GM19455 (cell line): ENCODE data around the gene MYO1G.
"Not testable (repeated sequence)": the region's sequence is repeated elsewhere in the genome, so short reads cannot be mapped to it uniquely, and the experiment has no call there.

ENCODE experiments used
- ATAC-seq: cut with Tn5 transposase; IDR thresholded peaks from one replicate; pipeline ENCODE4 v1.9.1; 2021; ENCODE audit not compliant: unreplicated experiment

Gene MYO1G

DNA sequence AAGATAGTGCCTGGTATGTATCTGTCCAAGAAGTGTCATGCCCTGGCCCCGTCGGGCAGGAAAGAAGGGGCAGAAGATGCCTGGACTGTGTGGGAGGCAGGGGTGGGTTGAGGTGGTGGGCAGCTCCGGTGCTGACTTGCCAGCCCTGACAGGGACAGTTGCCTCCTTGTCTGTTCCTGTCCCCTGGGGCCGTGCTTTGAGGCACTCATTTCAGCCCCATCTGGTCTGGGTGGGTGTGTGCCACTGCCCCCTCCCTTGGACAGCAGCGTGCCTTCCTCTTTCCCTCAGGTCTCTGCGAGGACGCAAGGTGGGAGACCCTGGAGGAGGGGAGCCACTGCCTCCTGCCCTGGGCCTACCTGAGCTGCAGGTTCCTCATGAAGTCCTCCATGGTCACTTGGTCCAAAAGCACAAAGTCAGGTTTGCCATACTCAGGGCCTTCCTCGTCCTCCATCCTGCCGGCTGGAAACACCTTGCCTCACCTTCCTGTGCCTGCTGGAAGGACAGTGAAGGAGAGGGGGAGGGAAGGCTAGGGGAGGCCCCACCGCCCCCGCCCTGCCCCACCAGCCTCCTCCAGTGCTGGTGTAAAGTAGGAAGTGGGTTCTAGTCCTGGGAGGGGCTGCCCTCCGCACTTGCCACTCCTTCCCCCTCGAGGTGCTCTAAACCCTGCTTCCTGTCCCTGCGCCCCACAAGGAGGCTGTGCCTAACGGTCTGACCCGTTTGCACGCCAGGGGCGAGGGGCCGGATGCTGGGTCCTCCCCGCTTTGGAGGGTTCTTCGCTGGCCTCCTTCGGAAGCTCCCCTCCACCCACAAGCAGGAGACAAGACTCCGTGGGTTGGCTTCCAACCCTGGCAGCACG lies at the start of gene MYO1G:
Gene MYO1G (minus strand): TSS at position 505 of the 856 bp plus-strand sequence. CDS start 54 bp downstream, at position 451.
- ATAC-seq: peak; percentile 53

DNA sequence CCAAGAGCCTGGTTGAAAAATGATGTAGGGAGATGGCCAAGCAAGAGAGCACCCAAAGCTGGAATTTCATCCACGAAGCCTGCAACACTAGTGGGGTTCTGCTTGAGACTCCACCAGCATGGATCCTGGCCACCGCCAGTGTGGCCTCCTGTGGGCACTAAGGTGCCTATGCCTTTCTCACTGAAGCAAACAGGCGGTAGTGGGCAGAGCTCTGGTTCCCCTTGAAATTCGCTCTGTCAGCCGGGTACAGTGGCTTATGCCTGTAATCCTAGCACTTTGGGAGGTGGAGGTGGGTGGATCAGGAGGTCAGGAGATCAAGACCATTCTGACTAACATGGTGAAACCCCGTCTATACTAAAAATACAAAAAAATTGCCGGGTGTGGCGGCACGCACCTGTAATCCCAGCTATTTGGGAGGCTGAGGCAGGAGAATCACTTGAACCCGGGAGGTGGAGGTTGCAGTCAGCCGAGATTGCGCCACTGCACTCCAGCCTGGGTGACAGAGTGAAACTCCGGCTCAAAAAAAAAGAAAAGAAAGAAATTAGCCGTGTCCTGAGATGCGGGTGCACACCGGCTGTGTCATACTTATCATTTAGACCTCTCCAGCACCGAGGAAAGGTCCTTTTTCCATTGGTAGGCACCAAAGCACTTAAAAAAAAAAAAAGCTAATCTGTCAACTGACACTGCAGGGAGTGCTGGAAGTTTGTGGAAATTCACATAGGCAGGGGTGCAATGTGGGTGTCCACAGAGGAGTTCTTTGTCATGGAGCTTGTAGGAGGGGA lies 49.5 kb upstream of the MYO1G start:
- no peak for ATAC-seq

DNA sequence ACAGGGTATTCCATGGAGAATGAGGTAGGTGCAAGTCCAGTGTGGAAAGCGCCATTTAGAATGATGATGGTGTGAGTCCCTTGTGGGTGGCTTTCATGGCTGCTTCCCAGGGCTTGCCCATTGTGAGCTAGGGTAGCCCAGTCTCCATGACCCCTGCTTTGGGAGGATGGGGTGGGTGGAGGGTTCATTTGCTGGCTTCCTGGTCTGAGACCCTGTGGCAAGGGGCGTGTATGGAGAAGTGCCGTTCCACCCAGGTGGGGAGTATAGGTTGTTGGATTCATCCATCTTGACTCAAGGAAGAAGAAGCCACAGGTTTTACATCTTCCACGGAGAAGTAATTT lies 48.9 kb upstream of the MYO1G start:
- no peak for ATAC-seq

DNA sequence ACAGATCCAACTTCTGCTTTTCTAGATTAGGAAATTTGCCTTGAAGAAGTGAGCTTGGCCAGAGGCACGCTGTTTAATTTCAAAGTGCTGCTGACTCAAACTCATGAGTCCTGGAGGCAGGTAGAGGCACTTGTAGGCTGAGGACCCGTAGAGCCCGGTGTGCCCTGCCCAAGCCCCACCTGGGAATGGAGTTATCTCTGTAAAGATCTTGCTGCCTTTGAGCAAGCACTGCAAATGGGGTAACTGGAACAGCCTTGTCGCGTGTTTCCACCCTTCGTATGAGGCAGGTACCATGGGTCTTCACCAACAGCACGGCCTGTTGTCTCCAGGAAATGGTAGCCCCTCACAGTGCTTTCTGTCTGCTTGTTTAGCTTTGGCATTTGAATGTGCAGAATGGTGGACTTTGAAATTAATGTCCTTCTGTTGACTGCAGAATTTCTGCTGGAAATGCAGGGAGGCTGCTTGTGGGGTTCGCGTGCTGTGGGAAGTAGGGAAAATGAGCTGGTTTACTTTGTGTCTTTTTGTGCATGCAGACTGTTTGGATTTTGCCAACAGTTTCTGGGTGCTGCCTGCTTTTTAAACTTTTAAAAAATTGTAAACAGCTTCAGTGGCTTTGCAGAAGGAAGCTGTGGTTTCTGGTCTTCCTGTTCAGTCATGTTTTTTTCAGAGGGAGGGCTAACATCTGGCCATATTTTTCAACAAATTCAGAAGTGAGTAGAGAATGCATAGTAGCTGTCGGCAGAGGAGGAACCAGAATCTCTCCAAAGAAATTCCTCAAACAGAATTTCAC lies 48.4 kb upstream of the MYO1G start:
- peak; percentile 60 for ATAC-seq

DNA sequence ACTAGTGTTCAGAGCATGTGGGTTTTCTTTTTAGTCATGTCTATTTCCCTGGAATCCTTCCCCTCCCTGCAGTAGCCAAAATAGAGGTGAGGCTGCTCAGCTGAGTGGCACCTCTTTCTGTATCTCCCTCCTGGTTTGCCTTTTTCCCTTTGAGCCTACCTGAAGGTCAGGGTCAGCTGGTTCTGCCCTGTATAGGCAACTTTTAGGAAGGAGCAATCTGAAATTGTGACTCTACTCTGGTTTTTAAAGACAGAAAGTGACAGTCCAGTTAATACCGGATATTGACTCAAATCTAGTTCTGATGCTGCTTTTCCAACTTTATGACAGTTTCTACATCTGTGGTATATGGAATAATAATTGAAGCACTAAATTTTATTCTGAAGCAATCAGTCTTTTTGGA lies 47.2 kb upstream of the MYO1G start:
- ATAC-seq: no peak

DNA sequence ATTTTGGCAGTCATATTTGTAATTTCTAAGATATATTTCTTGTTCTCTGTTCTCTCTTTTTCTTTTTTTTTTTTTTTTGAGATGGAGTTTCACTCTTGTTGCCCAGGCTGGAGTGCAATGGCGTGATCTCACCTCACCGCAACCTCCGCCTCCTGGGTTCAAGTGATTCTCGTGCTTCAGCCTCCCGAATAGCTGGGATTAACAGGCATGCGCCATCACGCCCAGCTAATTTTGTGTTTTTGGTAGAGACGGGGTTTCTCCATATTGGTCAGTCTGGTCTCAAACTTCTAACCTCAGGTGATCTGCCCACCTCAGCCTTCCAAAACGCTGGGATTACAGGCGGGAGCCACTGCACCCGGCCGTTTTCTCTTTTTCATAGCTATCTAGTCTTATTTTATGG lies 46.7 kb upstream of the MYO1G start:
- ATAC-seq: not testable (repeated sequence)

DNA sequence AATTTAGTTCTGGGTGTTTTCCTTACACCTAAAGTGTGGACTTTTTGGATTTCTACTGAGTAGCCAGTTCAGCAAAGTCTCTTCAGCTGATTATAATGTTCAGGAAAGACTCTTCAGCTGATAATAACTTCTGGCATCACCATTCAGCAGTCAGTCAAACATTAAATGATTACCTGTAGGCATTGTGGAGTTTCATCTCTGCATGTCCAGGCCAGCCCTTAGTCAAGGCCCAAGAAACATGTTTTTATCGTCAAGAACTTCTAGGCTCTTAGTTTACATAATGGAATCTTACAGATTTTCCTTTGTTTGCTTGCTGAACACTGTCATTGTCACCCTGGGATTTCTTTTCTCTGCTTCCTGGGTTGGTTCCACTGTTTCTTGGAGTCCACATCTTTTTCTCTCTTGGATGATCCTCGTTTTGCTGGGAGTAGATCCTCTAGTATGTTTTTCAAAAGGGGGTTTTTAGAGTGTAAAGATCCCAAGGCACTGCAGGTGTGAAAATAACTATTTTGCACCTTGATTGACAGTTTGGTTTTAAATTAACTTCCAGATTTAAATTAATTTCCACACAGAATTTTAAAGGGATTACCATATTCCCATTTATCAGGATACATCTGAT lies 45.4 kb upstream of the MYO1G start:
- no peak for ATAC-seq

DNA sequence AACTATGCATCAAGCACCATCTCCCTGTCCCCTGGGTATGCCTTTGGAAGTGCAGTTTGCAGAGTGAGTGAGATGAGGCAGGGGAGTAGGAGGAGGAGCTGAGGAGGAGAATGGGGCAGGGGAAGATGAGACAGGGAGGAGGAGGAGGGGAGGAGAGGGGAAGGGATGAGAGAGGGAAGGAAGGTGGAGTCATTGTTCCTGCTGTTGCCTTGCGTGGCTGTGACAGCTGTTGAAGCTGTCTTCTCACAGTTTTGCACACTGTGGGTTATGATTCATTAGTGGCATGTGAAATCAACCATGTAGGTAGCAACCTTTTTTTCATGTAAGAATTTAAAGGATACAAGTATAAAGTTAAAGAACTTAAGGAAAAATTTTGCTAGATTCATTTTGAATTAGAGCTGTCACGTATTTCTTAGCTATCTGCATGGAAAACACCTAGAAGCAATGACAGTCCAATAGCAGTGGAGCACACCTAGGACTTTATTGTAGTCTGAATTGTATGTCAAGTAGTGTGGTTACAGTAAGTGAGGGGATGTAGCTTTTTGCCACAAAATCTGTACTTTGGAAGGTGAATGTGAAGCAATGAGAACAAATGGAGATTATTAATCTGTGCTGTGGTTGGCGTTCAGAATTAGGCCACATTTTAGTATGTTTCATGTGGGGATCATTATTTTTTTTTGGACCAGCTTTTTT lies 42.9 kb upstream of the MYO1G start:
- no peak for ATAC-seq

DNA sequence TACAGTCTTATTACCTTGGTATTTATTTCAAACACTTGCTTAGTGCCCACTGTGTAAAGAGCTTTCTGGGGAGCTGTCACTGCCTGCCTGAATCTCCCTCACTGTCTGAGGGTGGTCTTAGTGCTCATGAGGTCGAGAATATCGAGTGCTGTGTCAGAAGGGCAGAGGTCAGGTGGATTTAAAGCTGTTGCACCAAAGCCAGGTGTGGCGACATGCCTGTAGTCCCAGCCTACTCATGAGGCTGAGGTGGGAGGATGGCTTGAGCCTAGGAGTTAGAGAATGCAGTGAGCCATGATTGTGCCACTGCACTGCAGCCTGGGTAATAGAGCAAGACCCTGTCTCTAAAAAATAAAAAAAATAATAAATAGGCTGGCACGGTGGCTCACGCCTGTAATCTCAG lies 42.1 kb upstream of the MYO1G start:
- ATAC-seq: no peak

DNA sequence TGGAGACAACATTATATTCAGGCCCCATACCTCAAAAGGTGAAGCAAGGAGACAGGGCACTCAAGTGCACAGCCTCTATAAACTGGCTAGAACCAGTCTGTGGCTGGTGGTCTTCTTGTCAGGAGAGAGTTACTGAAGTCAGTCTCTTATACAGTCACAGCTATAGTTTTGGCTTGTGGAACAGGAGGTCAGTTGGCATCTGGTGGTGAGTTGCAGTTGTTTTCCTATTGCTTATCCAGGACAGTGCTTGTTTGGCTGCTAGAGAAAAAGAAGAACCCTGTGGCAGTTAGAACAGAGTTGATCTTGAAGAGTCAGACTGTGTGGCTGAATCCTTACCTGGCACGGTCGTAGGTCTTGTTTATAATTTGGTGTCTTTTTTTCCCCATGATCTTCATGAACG lies 38.4 kb upstream of the MYO1G start:
- no peak for ATAC-seq

DNA sequence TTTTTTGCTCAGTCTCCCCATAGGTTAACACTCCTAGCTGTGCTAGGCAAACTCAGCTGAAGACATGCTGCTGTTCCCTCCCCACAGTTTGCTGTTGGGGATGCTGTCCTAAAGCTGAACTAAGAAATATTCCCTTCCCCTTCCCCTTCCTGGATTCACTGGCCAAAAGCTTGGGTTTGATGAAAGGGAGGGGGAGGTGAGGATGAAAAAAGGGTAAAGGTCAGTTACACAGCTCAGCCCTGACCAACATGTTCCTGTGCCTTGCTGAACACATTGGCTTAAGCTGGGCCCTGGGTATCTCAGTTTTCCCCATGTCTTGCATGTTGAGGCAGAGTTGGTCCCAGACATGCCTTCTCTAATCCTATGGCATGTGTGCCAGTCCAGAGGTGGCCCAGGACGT lies 36.5 kb upstream of the MYO1G start:
- no peak for ATAC-seq

DNA sequence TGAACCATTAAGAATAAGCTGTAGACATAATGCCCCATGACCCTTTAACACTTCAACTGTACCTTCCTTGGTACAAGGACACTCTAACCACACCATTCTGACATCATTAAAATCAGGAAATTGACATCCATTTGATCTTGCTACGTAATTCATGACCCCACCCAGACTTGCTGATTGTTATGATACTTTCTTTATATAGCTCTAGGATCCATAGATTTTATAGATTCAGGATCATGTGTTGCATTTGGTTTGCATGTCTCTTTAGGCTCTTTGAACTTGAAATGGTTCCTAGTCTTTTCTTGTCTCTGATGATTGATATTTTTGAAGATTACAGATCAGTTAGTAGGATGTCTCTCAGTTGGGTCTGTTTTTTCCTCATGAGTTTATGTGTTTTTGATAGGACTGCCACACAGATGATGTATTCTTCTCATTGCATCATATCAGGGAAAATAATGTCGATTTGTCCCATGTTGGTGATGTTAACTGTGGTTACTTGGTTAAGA lies 34.7 kb upstream of the MYO1G start:
- no peak for ATAC-seq

DNA sequence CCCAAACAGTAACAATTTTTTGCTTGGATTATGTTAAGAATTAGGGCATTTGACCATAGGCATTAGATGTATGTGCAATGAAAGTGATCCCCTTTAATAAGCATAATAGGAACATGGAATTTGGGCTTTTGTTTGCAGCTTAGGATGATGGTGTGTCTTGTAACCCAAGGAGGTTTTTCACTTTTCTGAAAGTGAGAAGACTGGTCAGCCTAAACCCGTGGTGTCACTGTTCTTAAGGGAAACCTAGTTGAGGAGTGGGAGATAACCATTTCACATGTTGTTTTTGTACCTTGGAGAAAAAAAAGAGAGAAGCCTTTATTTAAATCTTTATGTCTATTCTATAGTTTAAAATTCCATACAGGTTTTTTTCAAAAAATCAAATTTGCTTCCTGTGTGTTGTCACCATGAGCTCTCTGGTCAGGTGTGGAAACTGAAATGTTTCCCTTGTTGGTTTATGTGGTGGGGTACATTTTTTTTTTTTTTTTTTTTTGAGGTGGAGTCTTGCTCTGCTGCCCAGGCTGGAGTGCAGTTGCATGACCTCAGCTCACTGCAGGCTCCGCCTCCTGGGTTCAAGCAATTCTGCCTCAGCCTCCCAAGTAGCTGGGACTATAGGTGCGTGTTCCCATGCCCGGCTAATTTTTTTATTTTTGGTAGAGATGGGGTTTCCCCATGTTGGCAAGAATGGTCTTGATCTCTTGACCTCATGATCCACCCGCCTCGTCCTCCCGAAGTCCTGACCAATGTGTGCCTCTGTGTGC lies 28.9 kb upstream of the MYO1G start:
- ATAC-seq: peak; percentile 75

DNA sequence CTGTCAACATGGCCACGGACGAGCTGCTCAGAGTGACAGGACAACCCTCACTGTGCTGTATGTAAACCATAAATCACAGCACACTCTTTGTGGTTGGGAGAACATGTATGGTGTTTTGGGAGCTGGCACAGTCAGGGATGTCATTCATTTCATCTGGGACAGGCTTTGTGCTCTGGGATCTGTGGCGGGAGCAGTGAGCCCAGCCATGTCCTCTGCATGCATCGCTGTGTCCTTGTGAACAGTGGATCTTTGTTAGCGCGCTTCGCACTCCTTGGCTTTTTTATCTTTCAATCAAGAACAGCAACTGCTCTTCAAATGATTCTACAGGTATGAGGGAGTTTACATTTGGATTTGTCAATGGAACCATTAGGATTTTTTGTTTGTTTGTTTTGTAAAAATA lies 28.3 kb upstream of the MYO1G start:
- no peak for ATAC-seq

DNA sequence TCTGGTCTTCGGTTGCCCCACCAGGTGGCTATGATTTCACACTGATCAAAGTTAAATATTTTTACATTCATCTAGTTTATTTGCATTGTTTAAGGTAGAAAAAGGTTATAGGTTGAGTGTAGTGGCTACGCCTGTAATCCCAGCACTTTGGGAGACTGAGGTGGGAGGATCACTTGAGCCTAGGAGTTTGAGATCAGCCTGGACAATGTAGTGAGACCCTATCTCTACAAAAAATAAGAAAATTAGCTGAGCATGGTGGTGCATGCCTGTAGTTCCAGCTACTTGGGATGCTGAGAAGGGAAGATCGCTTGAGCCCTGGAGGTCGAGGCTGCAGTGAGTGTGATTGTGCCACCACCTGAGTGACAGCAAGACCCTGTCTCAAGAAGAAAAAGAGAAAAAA lies 25.0 kb upstream of the MYO1G start:
- no peak for ATAC-seq

DNA sequence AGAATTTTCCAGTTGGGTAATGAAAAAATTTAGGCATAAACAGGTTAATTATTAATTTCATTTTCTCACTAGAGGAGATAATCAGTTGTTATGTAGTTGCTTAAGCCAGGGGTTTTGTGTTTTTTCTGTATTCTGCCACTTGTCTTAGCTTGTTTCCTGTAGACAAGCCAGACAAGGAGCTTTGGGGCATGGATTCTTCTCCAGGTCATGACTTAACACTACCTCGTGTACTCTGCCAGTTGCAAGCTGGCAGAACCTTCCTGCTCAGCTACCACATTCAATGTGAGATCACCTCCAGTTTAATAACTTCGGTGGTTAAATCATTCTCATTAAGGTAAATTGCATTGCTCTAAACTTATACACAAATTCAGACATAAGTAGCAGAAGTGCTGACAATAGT lies 23.0 kb upstream of the MYO1G start:
- no peak for ATAC-seq

DNA sequence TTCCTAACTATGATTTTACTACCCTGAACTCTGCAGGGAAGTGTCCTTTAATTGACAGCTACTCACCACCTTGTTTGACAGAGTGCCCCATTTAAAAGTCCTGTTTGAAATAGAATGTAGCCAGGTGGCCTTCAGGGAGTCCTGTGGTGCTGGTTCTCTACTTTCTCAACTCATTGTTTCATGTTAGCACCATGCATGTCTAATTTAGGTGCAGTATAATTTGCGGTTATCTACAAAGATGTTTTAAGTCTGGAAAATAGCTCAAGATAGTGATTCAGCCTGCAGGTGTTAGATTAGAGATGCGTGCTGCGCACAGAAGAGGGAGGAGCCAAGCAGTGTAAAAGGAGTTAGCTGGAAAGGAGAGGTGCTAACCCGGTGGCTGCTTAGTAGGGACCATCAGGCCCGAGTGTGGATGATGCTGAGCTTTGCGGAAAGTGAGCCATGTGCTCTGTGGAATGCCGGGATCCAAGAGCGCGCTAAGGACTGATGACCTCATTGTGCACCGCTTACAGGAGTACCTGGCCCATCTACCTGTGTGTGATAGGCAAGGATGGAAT lies 22.4 kb upstream of the MYO1G start:
- ATAC-seq: peak; percentile 35

DNA sequence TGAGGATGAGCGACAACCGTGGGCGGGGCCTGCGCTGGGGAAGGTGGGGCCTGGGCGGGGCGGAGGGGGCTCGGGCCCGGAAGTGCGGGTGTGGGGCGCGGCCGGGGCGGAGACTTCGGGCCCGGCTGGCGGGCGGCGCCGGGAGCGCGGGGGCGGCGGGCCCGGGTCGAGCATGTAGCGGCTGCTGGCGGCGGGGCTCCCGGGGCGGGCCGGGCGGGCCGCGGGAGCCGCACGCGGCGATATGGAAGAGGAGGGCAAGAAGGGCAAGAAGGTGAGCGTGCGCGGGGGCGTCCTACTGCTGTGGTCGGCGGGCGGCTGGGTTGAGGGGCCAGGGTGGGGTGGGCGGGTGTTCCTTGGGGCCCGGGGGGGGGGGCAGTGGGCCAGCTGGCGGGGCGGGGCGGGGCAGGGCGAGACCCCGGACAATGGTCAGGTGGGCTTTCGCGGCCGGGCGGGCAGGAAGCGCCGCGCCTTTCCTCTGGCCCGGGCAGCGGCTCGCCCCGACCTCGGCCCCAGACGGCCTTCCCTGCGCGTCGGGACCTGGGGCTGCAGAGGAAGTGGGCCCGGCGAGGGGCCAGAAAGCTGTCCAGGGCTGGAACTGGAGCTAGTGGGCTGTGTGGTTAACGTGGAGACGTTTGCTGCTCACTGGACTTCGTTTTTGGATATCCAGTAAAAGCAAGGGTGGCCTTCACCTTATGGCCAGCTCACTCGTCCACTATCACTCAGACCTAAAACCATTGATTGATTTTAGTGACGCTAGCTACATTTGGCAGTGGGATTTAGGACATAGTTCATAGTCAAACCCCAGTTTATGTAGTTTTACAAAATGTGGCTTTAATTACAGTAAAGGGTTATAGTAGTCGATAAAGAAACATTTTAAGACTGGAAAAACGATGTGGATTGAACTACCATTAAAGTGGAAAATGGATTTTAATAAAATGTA lies 21.5 kb upstream of the MYO1G start, which contains the start of gene CCM2:
Gene CCM2 (plus strand): TSS at position 109 of the 940 bp plus-strand sequence. CDS start 133 bp downstream, at position 242.
- ATAC-seq: peak; percentile 3
